ENCODE measurements around the gene FOXA2. TPM values are rescaled to one million over a fixed set of nuclear protein-coding genes. Genes with fewer than 3 reads are reported as not detected.

Gene FOXA2
- total and polyA plus RNA-seq, 12 donors: not detected

- TF ChIP-seq POLR2A (IDR thresholded peaks at IDR 0.05): no peak
- no peak for TF ChIP-seq CTCF (IDR thresholded peaks at IDR 0.05)
- H3K27me3 ChIP-seq: peaks cover 91% of the 10 kb centered on the region
- no peak for DNase-seq
- H3K27ac ChIP-seq: no peak overlapping the region
- no peaks in the 10 kb centered on the region for H3K36me3 ChIP-seq (replicated peaks in 1 of 2)
- H3K4me1 ChIP-seq (replicated peaks in 1 of 2): no peaks in the 10 kb centered on the region
- WGBS, 4 donors: 11 to 18% (median 12%) methylated on average over 21 to 54 of the region's 54 CpGs
- intact Hi-C loops (cut with DNase I): no loop called here
- H3K4me3 ChIP-seq: no peak overlapping the region
- no peaks in the 10 kb centered on the region for H3K9me3 ChIP-seq (replicated peaks in 1 of 3)
These were observed 2.7 kb downstream of the FOXA2 start for GRCh38 chr20:22581437-22582385.

- TF ChIP-seq CTCF (IDR thresholded peaks at IDR 0.05): no peak
- intact Hi-C loops (cut with DNase I): no loop called here
- no peak for DNase-seq
- no peak overlapping the region for H3K27ac ChIP-seq
- no peaks in the 10 kb centered on the region for H3K36me3 ChIP-seq (replicated peaks in 1 of 2)
- H3K9me3 ChIP-seq (replicated peaks in 1 of 3): no peaks in the 10 kb centered on the region
- H3K27me3 ChIP-seq: peaks cover 86% of the 10 kb centered on the region
- no peak overlapping the region for H3K4me3 ChIP-seq
- WGBS, 4 donors: 12 to 24% (median 13%) methylated on average over 13 to 18 of the region's 18 CpGs
- H3K4me1 ChIP-seq (replicated peaks in 1 of 2): no peaks in the 10 kb centered on the region
These were observed 4.4 kb downstream of the FOXA2 start for GRCh38 chr20:22579711-22580697.

- no peaks in the 10 kb centered on the region for H3K9me3 ChIP-seq (replicated peaks in 1 of 3)
- H3K4me3 ChIP-seq: no peak overlapping the region
- TF ChIP-seq POLR2A (IDR thresholded peaks at IDR 0.05): no peak
- no peak for TF ChIP-seq CTCF (IDR thresholded peaks at IDR 0.05)
- H3K36me3 ChIP-seq (replicated peaks in 1 of 2): no peaks in the 10 kb centered on the region
- DNase-seq: no peak
- intact Hi-C loops (cut with DNase I): no loop called here
- no peaks in the 10 kb centered on the region for H3K4me1 ChIP-seq (replicated peaks in 1 of 2)
- peaks cover 81% of the 10 kb centered on the region for H3K27me3 ChIP-seq
- 2 to 4% (median 4%) methylated on average over 18 to 21 of the region's 21 CpGs for WGBS, 4 donors
- H3K27ac ChIP-seq: no peak overlapping the region
These were observed 5.3 kb downstream of the FOXA2 start for GRCh38 chr20:22579119-22579427.
